HepG2 (cell line): ENCODE data around the gene RBM12. TPM values are rescaled to one million over a fixed set of nuclear protein-coding genes. Genes with fewer than 3 reads are reported as not detected.

Experiments
- BRCA1 ChIP-seq: sonication (generic); formaldehyde crosslinking; IDR thresholded peaks from 2 replicates; pipeline ENCODE4 v1.4.0; 2020; ENCODE audit warnings: missing genetic modification reagents
- NCOA5 ChIP-seq: sonication (generic); formaldehyde crosslinking; IDR thresholded peaks from 2 replicates; pipeline ENCODE4 v1.4.0; 2020; ENCODE audit warnings: missing genetic modification reagents
- NFATC3 ChIP-seq: sonication (generic); formaldehyde crosslinking; IDR thresholded peaks from 2 replicates; pipeline ENCODE4 v1.5.1; 2020; ENCODE audit warnings: mild to moderate bottlenecking, missing genetic modification reagents
- RBM39 ChIP-seq: fragments of 200-400 bp; formaldehyde crosslinking; IDR thresholded peaks from one replicate; pipeline ENCODE4 v1.6.1; 2018; ENCODE audit warnings: antibody characterized with exemption, mild to moderate bottlenecking, low read depth, low read length; ENCODE audit not compliant: poor library complexity, severe bottlenecking
- REXO4 ChIP-seq: sonication (generic); formaldehyde crosslinking; IDR thresholded peaks from 2 replicates; pipeline ENCODE4 v1.8.0; 2022; ENCODE audit warnings: missing genetic modification reagents, mild to moderate bottlenecking, borderline replicate concordance
- SSRP1 ChIP-seq: IDR thresholded peaks from 2 replicates; pipeline ENCODE4 v1.6.1; 2016; ENCODE audit warnings: control low read depth
- ZFP90 ChIP-seq: sonication (generic); formaldehyde crosslinking; IDR thresholded peaks from 2 replicates; pipeline ENCODE4 v1.8.0; 2022; ENCODE audit warnings: missing genetic modification reagents, mild to moderate bottlenecking, inconsistent platforms, borderline replicate concordance
- ZNF20 ChIP-seq: sonication (generic); formaldehyde crosslinking; IDR thresholded peaks from 2 replicates; pipeline ENCODE4 v1.4.0; 2020; ENCODE audit warnings: mild to moderate bottlenecking, moderate library complexity, missing genetic modification reagents
- ZNF441 ChIP-seq: sonication (generic); formaldehyde crosslinking; IDR thresholded peaks from 2 replicates; pipeline ENCODE4 v1.7.0; 2021; ENCODE audit warnings: missing genetic modification reagents, borderline replicate concordance
- ZNF562 ChIP-seq: sonication (generic); formaldehyde crosslinking; IDR thresholded peaks from 2 replicates; pipeline ENCODE4 v1.8.0; 2022; ENCODE audit warnings: missing genetic modification reagents, borderline replicate concordance
- polyA plus RNA-seq, 8 experiments: library from polyadenylated mRNA; depleted of rRNA in 3 of 8; stranded (reverse) in 7 of 8; unstranded in 1 of 8; fragments of >200 nt; fragmentation: Illumina TruSeq in 4 of 8; extraction: Trizol in 4 of 8; gene quantifications; 2 replicates each; pipeline versions ENCODE4 v1.2.1 to v1.2.3, GENCODE V29; 2011 to 2016; ENCODE audit warnings: low read depth in 4 of 8, missing spikeins in 1 of 8, mixed read lengths in 1 of 8; ENCODE audit not compliant: insufficient read depth in 1 of 8
- total RNA-seq, 5 experiments: library from RNA; depleted of rRNA; stranded (reverse); fragments of >200 nt; fragmentation: Illumina TruSeq; extraction: Trizol; gene quantifications; 2 replicates each; pipeline ENCODE4 v1.2.3, GENCODE V29; 2016; ENCODE audit warnings: low read depth in 1 of 5
- TF ChIP-seq, protein P1 (sequence below): sonication (generic); formaldehyde crosslinking; IDR thresholded peaks from 2 replicates; pipeline ENCODE4 v1.5.0; 2020; ENCODE audit warnings: mild to moderate bottlenecking, missing genetic modification reagents, moderate library complexity
- TF ChIP-seq, protein P2 (sequence below): sonication (generic); formaldehyde crosslinking; IDR thresholded peaks from 2 replicates; pipeline ENCODE4 v1.8.0; 2022; ENCODE audit warnings: missing genetic modification reagents, mild to moderate bottlenecking, moderate library complexity, borderline replicate concordance
- TF ChIP-seq, protein P3 (sequence below): sonication (generic); formaldehyde crosslinking; IDR thresholded peaks from 2 replicates; pipeline ENCODE4 v1.8.1; 2023; ENCODE audit warnings: mild to moderate bottlenecking, inconsistent platforms, moderate library complexity, missing genetic modification reagents, borderline replicate concordance
- TF ChIP-seq, protein P4 (sequence below): sonication (generic); formaldehyde crosslinking; IDR thresholded peaks from 2 replicates; pipeline ENCODE4 v1.5.0; 2020; ENCODE audit warnings: missing genetic modification reagents
- TF ChIP-seq, protein P5 (sequence below): IDR thresholded peaks from 2 replicates; pipeline ENCODE4 v1.6.1; 2018; ENCODE audit warnings: missing genetic modification reagents, mild to moderate bottlenecking, missing compliant biosample characterization

RBM12 gene
- total and polyA plus RNA-seq, 2 of the 13 experiments (the other 11 are each of a cell fraction or from before 2014, with no cell fraction given): 97.9 to 104 TPM

DNA sequence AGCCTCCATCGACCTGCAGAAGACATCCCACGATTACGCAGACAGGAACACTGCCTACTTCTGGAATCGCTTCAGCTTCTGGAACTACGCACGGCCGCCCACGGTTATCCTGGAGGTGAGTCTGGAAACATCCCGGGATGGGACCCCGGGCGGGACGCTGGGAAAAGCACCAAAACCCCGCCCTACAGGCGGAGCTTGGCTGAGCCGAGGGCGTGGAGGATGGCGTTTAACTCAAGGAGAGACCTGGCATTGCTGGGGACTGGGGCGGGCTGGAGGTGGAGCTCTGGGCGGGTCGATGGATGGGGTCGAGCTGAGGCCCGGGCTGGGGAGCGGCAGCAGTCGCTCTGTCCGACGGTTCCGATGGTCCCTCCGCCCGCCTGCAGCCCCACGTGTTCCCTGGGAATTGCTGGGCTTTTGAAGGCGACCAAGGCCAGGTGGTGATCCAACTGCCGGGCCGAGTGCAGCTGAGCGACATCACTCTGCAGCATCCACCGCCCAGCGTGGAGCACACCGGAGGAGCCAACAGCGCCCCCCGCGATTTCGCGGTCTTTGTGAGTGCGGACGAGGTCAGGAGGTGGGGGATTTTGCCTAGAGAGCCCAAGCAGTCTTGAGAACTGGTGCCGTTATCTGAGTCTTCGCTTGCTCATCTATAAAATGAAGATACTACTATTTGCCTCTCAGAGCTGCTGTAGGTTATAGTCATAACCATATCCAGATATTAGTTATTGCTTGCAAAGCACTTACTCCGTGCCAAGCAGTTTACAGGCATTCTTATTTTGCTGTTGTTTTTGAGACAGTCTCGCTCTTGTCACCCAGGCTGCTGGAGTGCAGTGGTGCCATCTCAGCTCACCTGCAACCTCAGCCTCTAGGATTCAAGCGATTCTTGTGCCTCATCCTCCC is 45.3 kb downstream of the RBM12 start (continued):
- TF ChIP-seq ZNF562: no peak
- no peak; the same call in none of the 2 replicates for TF ChIP-seq ZNF441 (CRISPR knock-in tag)
- TF ChIP-seq REXO4 (CRISPR knock-in tag): 0 out of 2 replicates have a peak, but pooled peaks have one; percentile 15
- TF ChIP-seq ZFP90 (CRISPR knock-in tag): peak; percentile 92
- peak; percentile 82; the same call in 1 of the 2 replicates for TF ChIP-seq SSRP1 (CRISPR knock-in tag)
- TF ChIP-seq NCOA5: 0 out of 2 replicates have a peak, but pooled peaks have one; percentile 5
- 0 out of 2 replicates have a peak, but pooled peaks have one; percentile 81 for TF ChIP-seq NFATC3 (CRISPR knock-in tag)
- TF ChIP-seq, protein P1, sequence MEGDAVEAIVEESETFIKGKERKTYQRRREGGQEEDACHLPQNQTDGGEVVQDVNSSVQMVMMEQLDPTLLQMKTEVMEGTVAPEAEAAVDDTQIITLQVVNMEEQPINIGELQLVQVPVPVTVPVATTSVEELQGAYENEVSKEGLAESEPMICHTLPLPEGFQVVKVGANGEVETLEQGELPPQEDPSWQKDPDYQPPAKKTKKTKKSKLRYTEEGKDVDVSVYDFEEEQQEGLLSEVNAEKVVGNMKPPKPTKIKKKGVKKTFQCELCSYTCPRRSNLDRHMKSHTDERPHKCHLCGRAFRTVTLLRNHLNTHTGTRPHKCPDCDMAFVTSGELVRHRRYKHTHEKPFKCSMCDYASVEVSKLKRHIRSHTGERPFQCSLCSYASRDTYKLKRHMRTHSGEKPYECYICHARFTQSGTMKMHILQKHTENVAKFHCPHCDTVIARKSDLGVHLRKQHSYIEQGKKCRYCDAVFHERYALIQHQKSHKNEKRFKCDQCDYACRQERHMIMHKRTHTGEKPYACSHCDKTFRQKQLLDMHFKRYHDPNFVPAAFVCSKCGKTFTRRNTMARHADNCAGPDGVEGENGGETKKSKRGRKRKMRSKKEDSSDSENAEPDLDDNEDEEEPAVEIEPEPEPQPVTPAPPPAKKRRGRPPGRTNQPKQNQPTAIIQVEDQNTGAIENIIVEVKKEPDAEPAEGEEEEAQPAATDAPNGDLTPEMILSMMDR (CRISPR knock-in tag): peak; percentile 93
- TF ChIP-seq, protein P2, sequence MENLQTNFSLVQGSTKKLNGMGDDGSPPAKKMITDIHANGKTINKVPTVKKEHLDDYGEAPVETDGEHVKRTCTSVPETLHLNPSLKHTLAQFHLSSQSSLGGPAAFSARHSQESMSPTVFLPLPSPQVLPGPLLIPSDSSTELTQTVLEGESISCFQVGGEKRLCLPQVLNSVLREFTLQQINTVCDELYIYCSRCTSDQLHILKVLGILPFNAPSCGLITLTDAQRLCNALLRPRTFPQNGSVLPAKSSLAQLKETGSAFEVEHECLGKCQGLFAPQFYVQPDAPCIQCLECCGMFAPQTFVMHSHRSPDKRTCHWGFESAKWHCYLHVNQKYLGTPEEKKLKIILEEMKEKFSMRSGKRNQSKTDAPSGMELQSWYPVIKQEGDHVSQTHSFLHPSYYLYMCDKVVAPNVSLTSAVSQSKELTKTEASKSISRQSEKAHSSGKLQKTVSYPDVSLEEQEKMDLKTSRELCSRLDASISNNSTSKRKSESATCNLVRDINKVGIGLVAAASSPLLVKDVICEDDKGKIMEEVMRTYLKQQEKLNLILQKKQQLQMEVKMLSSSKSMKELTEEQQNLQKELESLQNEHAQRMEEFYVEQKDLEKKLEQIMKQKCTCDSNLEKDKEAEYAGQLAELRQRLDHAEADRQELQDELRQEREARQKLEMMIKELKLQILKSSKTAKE (CRISPR knock-in tag): 0 out of 2 replicates have a peak, but pooled peaks have one; percentile 28
- no peak for TF ChIP-seq ZNF20 (CRISPR knock-in tag)
- TF ChIP-seq, protein P3, sequence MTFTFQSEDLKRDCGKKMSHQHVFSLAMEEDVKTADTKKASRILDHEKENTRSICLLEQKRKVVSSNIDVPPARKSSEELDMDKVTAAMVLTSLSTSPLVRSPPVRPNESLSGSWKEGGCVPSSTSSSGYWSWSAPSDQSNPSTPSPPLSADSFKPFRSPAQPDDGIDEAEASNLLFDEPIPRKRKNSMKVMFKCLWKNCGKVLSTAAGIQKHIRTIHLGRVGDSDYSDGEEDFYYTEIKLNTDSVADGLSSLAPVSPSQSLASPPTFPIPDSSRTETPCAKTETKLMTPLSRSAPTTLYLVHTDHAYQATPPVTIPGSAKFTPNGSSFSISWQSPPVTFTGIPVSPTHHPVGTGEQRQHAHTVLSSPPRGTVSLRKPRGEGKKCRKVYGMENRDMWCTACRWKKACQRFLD: no peak; the same call in 1 of the 2 replicates
- TF ChIP-seq, protein P4, sequence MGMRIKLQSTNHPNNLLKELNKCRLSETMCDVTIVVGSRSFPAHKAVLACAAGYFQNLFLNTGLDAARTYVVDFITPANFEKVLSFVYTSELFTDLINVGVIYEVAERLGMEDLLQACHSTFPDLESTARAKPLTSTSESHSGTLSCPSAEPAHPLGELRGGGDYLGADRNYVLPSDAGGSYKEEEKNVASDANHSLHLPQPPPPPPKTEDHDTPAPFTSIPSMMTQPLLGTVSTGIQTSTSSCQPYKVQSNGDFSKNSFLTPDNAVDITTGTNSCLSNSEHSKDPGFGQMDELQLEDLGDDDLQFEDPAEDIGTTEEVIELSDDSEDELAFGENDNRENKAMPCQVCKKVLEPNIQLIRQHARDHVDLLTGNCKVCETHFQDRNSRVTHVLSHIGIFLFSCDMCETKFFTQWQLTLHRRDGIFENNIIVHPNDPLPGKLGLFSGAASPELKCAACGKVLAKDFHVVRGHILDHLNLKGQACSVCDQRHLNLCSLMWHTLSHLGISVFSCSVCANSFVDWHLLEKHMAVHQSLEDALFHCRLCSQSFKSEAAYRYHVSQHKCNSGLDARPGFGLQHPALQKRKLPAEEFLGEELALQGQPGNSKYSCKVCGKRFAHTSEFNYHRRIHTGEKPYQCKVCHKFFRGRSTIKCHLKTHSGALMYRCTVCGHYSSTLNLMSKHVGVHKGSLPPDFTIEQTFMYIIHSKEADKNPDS: peak; percentile 95
- TF ChIP-seq, protein P5, sequence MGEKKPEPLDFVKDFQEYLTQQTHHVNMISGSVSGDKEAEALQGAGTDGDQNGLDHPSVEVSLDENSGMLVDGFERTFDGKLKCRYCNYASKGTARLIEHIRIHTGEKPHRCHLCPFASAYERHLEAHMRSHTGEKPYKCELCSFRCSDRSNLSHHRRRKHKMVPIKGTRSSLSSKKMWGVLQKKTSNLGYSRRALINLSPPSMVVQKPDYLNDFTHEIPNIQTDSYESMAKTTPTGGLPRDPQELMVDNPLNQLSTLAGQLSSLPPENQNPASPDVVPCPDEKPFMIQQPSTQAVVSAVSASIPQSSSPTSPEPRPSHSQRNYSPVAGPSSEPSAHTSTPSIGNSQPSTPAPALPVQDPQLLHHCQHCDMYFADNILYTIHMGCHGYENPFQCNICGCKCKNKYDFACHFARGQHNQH (CRISPR knock-in tag): peak; percentile 97
- TF ChIP-seq BRCA1: no peak; the same call in 1 of the 2 replicates
- TF ChIP-seq RBM39: peak; percentile 97
